Fibroblast of the aortic adventitia (primary cell): ENCODE measurements around the gene DISP1. TPM values are rescaled to one million over a fixed set of nuclear protein-coding genes. Genes with fewer than 3 reads are reported as not detected.

Experiments used
- DNase-seq: peaks from one replicate; pipeline ENCODE4 v3.0.0-alpha.2; 2010; ENCODE audit warnings: low read depth
- H3K4me3 ChIP-seq: 2 replicates; pipeline ENCODE4 v1.5.1; 2011; ENCODE audit warnings: low read depth, mild to moderate bottlenecking, control low read depth, low read length, moderate library complexity
- total RNA-seq: library from RNA; depleted of rRNA; stranded (reverse); fragments of >200 nt; gene quantifications from 2 replicates; pipeline ENCODE4 v1.2.3, GENCODE V29; 2012; ENCODE audit warnings: low replicate concordance
- TF ChIP-seq, protein P1 (sequence below): IDR thresholded peaks from 2 replicates; pipeline ENCODE4 v1.5.1; 2011; ENCODE audit warnings: mild to moderate bottlenecking, low read length, control low read depth, inconsistent platforms; ENCODE audit not compliant: insufficient read depth

DISP1 gene
- total RNA-seq, 1 donor, result 8.4 TPM

DNA sequence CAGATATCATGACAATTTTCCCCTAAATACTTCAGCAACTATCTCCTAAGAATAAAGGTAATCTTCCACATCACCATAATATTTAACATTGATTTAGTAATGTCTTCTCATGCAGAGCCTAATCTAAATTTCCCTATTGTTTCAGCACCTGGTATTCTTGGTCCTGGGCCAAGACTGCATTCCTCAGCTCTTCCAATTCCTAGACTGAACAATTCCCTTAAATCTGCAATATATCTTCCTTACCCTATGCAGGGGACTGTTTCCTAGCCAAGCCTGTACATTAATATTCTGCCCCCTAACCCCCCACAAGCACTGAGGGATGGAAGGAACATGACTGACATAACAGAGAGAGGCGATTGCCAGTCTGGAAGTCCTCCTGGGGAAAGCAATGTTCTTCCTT lies 28.7 kb upstream of the DISP1 start:
- TF ChIP-seq, protein P1, sequence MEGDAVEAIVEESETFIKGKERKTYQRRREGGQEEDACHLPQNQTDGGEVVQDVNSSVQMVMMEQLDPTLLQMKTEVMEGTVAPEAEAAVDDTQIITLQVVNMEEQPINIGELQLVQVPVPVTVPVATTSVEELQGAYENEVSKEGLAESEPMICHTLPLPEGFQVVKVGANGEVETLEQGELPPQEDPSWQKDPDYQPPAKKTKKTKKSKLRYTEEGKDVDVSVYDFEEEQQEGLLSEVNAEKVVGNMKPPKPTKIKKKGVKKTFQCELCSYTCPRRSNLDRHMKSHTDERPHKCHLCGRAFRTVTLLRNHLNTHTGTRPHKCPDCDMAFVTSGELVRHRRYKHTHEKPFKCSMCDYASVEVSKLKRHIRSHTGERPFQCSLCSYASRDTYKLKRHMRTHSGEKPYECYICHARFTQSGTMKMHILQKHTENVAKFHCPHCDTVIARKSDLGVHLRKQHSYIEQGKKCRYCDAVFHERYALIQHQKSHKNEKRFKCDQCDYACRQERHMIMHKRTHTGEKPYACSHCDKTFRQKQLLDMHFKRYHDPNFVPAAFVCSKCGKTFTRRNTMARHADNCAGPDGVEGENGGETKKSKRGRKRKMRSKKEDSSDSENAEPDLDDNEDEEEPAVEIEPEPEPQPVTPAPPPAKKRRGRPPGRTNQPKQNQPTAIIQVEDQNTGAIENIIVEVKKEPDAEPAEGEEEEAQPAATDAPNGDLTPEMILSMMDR, result no peak
- no peak overlapping the region for H3K4me3 ChIP-seq
- peak; percentile 83 for DNase-seq

DNA sequence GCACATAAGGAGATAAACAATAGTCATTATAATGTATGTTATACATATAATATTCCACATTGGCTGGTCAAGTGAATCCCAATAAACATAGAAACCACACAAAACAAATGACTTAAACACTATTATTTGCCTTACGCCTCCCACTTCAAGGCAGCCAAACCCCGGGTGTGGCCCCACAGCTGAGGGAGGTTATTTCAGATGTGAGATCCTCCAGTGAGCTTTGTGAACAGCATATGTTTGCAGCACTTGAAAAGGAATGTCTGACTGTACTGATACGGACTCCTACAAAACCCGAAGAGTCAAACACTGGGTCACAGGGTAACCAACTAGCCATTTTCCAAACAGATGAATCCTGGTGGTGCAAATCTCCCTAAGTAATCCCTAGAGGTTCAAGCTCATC lies 27.1 kb upstream of the DISP1 start:
- DNase-seq, result peak; percentile 70
- TF ChIP-seq, protein P1, result no peak
- H3K4me3 ChIP-seq, result no peak overlapping the region

DNA sequence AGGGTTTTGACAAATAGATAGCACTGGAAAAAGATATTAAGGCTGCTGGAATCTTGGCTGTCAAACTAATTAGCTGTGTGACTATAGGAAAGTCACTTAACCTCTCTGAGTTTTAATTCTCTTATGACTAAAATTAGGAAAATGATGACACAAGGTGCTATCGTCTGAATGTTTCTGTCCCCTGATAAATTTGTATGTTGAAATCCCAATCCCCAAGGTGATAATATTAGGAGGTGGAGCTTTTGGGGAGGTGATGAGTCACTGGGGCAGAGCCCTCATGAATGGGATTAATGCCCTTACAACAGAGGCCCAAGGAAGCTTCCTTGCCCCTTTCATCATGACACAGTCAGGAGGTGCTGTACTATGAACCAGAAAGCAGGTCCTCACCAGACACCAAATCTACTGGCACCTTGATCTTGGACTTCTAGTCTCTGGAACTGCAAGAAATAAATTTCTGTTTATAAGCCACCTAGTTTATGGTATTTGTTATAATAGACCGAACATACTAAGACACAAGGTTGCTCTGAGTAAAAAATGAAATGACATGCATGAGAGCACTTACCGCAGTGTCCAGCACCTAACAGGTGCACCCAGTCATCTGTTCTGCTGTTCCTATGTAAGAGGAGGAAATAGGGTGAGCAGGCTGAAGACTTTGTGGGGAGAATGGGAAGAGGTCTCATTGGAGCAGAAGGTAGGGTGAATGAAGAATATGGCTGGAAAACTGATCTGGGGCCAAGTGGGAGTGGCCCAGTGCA lies 26.3 kb upstream of the DISP1 start:
- no peak for DNase-seq
- H3K4me3 ChIP-seq, result no peak overlapping the region
- TF ChIP-seq, protein P1, result no peak

DNA sequence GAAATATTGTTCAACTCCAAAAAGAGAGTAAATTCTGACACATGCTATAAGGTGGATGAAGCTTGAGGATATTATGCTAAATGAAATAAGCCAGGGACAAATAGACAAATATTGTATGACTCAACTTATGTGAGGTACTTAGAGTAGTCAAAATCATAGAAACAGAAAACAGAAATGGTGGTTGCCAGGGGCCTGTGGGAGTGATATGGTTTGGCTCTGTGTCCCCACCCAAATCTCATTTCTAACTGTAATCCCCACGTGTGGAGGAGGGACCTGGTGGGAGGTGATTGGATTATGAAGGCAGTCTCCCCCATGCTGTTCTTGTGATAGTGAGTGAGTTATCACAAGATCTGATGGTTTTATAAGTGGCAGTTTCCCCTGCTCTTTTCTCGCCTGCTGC lies 24.7 kb upstream of the DISP1 start:
- H3K4me3 ChIP-seq, result no peak overlapping the region
- DNase-seq, result no peak
- TF ChIP-seq, protein P1, result no peak

DNA sequence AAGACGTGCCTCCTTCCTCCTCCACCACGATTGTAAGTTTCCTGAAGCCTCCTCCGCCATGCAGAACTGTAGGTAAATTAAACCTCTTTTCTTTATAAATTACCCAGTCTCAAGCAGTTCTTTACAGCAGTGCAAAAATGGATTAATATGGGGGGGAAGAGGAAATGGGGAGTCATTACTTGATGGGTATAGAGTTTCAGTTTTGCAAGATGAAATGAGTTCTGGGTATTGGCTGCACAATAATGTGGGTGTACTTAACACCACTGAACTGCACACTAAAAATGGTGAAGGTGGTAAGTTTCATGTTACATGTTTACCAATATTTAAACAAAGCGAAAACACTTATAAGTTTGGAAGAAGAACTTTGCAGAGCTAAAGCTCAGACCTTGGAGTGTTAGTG lies 24.3 kb upstream of the DISP1 start:
- DNase-seq, result no peak
- no peak overlapping the region for H3K4me3 ChIP-seq
- TF ChIP-seq, protein P1, result no peak

DNA sequence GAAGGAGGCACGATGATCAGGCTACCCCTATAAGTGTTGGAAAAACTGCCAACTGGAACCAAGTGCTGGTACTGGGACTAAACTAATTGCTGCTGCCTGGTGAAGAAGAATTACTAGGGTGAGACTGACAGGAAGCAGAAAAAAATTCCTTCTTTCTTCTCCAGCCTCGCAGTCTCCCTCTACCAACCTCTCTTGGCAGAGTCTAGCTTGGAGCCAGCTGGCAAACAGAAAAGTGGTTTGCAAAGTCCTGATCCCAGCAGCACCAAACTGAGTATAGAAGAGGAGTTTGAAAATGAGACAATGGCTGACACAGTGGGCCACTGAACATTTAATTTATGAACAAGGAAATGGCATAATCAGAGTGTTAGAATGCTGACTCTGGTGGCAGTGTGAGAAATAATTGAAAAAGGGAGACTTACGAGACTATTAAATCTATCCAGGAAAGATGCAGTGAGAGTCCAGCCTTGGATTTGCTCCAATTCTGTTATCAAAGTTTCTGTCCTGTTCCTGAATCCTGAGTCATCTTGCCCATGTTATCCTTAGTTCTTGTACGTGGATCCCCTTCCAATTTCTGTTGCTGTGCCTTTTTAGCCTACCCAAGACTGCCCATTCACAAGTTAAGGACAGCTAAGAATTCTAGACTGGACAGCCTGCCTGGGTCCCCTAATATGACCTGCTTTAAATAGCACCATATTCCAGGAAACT lies 23.7 kb upstream of the DISP1 start:
- TF ChIP-seq, protein P1, result no peak
- DNase-seq, result peak; percentile 83
- no peak overlapping the region for H3K4me3 ChIP-seq
